Measurements from ENCODE around the gene SPATA20.

SPATA20 gene

GRCh38 chr17:50539762-50540559 lies 7.0 kb upstream of the SPATA20 start:
- no peak for DNase-seq (ENCODE audit: low read depth in 2 of 2)

- DNase-seq (ENCODE audit: low read depth in 2 of 2) = no peak
These were observed 6.2 kb upstream of the SPATA20 start for GRCh38 chr17:50540560-50541401.

DNA sequence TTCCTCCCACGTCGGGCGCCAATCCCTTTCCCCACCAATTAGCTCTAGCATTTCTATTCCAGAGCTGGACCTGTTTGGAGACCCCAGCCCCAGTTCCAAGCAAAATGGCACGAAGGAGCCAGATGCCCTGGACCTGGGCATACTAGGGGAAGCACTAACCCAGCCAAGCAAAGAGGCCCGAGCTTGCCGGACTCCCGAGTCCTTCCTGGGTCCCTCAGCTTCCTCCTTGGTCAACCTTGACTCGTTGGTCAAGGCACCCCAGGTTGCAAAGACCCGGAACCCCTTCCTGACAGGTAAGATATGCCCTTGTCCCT lies 5.6 kb upstream of the SPATA20 start:
- no peak for DNase-seq (ENCODE audit: low read depth in 2 of 2)

DNA sequence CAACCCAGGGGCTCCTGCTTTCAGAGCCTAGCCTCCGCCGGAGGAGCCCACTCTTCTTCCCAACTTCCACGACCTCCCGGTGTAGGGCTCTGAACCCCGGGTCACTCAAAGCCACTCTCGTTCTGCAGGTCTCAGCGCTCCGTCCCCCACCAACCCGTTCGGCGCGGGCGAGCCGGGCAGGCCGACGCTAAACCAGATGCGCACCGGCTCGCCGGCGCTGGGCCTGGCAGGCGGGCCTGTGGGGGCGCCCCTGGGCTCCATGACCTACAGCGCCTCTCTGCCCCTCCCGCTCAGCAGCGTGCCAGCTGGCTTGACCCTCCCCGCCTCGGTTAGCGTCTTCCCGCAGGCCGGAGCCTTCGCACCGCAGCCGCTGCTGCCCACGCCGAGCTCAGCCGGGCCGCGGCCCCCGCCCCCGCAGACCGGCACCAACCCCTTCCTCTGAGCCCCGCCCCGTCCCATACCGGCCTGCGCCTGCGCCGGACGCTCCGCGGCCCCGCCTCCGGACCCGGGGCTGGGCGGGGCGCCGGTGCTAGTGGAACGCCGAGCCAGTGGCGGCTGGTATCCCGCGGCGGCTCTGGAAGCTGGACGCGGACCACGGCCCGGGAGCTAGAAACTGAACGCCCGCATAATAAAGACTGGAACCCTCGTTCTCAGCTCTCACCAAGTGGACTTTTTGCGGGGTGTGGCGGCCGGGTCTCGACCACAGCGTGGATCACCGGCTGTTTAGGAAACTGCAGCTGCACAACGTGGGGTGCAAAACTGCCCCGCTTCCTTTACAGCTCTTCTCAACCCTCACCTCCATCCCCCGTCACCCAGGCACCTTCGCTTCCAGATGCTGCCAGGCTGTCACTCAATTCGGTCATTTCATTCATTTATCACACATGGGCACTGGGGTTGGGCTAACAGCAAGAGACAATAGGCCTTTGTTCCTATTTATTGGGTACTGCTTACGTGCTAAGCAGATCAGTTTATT lies 5.0 kb upstream of the SPATA20 start:
- DNase-seq (ENCODE audit: low read depth in 2 of 2) = peak; percentile 28 to 36

DNA sequence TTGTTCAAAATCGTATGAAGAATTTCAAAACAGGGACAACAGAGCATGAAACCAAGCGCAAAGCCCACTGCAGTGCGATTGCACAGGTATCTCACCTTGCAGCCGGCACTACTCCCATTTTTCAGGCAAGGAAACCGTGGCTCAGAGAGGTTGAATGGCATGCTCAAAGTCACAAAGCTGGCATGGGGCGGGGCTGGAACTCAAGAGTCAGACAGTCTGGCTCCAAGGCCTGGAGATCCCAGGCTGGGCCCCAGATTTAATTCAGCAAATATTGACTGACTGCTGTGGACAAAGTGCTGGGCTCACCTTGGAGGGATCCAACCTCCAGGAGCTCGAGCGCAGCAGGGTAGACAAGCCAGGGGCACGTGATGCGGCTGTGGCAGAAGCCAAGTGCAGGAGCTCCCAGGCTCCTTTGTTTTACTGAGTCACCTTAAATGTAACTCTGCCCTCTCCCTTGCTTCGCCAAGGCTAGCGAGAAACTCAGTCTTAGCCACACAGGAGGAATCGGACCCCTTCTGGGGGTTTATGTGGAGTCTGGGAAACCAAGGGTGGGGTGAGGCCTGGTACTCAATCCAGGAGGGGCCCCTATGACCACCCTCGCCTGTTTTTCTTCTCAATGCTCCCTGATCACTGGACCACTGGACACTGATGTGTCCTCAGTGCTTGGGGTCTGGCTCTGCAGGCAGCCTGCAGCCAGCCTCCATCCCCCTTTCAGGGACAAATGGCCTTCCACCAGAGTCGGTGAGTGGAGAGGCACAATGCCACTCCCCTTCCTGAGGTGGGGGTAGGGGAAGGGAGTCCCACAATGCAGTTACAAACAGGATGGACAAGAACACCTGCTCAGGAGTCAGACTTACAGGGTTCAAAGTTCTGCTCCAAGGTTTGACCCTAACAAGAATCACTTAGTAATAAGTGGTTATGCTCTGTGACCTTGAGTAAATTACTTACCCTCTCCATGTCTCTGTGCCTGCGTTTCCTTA lies 3.9 kb upstream of the SPATA20 start:
- no peak for DNase-seq (ENCODE audit: low read depth in 2 of 2)

- DNase-seq (ENCODE audit: low read depth in 2 of 2) = no peak
These were observed 2.5 kb upstream of the SPATA20 start for GRCh38 chr17:50544516-50544915.

- no peak for DNase-seq (ENCODE audit: low read depth in 2 of 2)
These were observed 1.7 kb upstream of the SPATA20 start for GRCh38 chr17:50545311-50545710.

DNA sequence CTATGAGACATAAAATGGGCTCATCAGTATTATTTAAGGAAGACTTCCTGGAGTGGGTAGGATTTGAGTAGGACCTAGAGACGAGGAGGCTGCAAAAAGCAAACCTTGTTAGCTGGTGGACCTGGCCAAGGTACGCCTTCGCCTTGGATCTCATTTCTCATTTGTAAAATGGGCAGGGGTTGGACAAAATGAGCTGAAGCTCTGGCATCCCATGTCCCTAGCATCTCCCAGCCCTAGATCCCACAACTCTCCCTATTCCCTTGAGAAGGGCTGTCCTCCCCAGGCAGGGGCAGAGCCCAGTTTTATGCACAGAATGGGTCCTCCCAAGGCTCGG lies 306 bp upstream of the SPATA20 start:
- no peak for DNase-seq (ENCODE audit: low read depth in 2 of 2)

GRCh38 chr17:50547736-50548083 lies 736 bp downstream of the SPATA20 start:
- DNase-seq (ENCODE audit: low read depth in 2 of 2) = no peak

GRCh38 chr17:50548831-50549230 lies 1.9 kb downstream of the SPATA20 start:
- DNase-seq (ENCODE audit: low read depth in 2 of 2) = no peak

GRCh38 chr17:50549256-50549941 lies 2.4 kb downstream of the SPATA20 start:
- no peak for DNase-seq (ENCODE audit: low read depth in 2 of 2)

DNA sequence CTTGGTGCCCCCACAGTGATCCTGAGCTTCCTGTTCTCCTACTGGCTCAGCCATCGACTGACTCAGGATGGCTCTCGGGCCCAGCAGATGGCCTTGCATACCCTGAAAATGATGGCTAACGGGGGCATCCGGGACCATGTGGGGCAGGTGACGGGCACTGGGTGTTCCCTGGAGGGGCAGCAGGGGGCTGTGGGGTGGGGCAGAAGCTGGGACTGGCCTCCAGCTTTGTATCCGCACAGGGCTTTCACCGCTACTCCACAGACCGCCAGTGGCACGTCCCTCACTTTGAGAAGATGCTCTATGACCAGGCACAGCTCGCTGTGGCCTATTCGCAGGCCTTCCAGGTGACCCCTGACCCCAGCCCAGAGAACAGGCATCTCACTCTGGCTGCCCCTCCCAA lies 3.0 kb downstream of the SPATA20 start:
- DNase-seq (ENCODE audit: low read depth in 2 of 2) = no peak

- peak; percentile 36 to 45 for DNase-seq (ENCODE audit: low read depth in 2 of 2)
These were observed 3.9 kb downstream of the SPATA20 start for GRCh38 chr17:50550661-50551432.

DNA sequence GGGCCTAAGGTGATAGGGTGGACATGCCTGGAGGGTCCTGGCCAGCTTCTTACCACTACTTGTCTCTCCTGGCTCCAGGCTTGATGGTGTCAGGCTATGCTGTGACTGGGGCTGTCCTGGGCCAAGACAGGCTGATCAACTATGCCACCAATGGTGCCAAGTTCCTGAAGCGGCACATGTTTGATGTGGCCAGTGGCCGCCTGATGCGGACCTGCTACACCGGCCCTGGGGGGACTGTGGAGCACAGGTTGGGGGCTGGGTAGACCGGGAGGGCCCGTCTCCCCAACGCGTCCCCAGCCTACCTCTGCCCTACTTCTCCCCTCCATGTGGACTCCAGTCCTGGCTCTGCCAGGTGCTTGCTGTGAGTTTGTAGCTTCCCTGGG lies 4.5 kb downstream of the SPATA20 start:
- no peak for DNase-seq (ENCODE audit: low read depth in 2 of 2)

DNA sequence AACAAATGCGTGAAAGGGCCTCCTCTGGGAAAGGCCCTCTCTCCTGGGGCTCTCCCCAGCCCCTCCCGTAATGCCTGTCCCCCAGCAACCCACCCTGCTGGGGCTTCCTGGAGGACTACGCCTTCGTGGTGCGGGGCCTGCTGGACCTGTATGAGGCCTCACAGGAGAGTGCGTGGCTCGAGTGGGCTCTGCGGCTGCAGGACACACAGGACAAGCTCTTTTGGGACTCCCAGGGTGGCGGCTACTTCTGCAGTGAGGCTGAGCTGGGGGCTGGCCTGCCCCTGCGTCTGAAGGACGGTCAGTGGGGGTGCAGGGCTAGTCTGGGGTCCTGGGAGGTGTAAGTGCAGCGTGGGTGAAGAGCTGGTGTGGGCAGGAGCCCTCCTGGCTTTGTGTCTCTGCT lies 4.9 kb downstream of the SPATA20 start:
- no peak for DNase-seq (ENCODE audit: low read depth in 2 of 2)

DNA sequence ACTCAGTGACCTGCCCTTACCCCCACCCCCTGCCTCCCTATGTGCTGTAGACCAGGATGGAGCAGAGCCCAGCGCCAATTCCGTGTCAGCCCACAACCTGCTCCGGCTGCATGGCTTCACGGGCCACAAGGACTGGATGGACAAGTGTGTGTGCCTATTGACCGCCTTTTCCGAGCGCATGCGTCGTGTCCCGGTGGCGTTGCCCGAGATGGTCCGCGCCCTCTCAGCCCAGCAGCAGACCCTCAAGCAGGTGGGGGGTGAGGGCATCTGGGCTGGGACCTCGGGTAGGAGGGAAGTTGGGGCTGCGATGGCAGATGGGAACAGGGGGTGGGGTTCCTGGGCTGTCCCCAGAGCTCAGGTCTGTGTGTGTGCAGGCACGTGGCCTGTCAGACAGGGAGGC lies 7.2 kb downstream of the SPATA20 start:
- DNase-seq (ENCODE audit: low read depth in 2 of 2) = no peak

DNA sequence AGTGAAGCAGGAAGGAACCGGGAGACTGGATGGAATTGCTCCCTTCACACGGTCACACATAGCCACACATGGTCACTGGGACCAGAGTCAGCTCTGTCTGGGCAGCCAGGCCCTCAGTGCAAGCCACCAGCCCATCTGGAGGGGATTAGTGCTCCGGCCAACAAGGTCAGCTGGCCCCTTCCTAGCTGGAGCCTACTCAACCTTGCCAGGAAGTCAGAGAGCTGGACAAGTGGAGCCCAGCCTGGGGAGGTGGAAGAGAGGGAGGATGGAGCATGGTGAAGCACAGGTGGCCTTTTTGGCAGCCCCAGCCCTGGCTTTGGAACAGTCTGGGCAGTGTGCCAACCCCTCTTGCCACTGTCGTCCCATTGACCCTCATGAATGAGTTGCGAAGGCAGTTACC lies 9.8 kb downstream of the SPATA20 start:
- DNase-seq (ENCODE audit: low read depth in 2 of 2) = no peak

DNA sequence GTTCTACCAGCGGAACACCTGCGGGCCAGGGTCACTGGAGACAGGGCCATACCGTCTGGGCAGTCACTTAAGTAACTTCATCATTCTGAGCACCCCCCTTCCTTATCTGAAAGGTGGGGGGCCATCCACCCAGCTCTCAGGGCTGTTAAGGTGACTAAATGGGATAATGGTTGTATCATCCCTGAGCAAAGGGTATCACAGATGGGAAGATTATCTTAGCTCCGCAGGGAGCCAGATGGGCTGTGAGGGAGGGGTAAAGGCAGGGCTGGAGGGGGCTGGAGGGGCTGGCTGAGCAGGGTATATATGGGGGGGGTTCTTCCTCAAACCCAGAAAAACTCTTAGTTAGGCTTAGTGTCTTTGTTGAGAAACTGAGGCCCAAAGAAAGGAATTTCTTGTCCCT lies 10.7 kb downstream of the SPATA20 start:
- no peak for DNase-seq (ENCODE audit: low read depth in 2 of 2)

- DNase-seq (ENCODE audit: low read depth in 2 of 2) = no peak
These were observed 11.1 kb downstream of the SPATA20 start for GRCh38 chr17:50558091-50558490.

DNA sequence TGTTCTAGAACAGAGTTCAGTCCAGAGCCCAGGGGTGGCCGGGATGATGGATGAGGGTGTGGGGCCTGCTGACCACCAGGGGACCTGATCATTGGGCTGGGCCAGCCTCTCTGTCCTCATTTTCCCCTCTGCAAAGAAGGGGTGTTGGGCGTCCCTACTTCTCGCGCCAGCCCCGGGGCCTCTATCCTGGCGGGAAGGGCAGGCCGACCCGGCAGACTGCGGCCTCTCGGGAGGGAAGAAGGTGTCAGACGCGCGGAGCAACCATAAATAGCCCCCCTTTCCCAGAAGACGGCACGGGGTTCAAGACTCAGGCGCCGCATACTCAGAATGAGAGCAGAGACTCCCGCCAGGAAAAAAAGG lies 11.6 kb downstream of the SPATA20 start:
- no peak for DNase-seq (ENCODE audit: low read depth in 2 of 2)

Measured in fibroblast of skin of left biceps (primary cell).